Caco-2 (cell line): ENCODE data around the gene FBLN7. TPM values are rescaled to one million over a fixed set of nuclear protein-coding genes. Genes with fewer than 3 reads are reported as not detected.

Experiments
- BruUV-seq: library from RNA; stranded (reverse); fragments of 400-500 nt; replicated peaks from 2 replicates; lab custom pipeline; 2021; lab: Mats Ljungman, UMichigan
- CTCF ChIA-PET: fragments of 300-600 bp; sonication (Branson Sonifier 250); formaldehyde crosslinking; loops from one replicate; lab custom pipeline; 2022; ENCODE audit warnings: antibody characterized with exemption; lab: Charles Lee
- POLR2A ChIA-PET: fragments of 300-600 bp; sonication (Branson Sonifier 250); formaldehyde crosslinking; loops from one replicate; lab custom pipeline; 2022; ENCODE audit warnings: antibody characterized with exemption; lab: Charles Lee
- DNase-seq, 2 experiments: peaks; one replicate each; pipeline versions ENCODE4 v3.0.0 to v3.0.0-alpha.2; 2020 to 2022
- H3K27me3 ChIP-seq: replicated peaks from 2 replicates; pipeline ENCODE4 v1.6.0; 2011; ENCODE audit warnings: low read length; ENCODE audit not compliant: control insufficient read depth, insufficient read depth
- H3K36me3 ChIP-seq: 2 replicates; pipeline ENCODE4 v1.5.1; 2011; ENCODE audit warnings: low read length; ENCODE audit not compliant: control insufficient read depth, insufficient read depth
- H3K4me1 ChIP-seq: fragments of 250-450 bp; sonication (Bioruptor Pico); 2 replicates; pipeline ENCODE4 v1.5.1; 2020; ENCODE audit warnings: mild to moderate bottlenecking
- H3K4me3 ChIP-seq: 2 replicates; pipeline ENCODE4 v1.5.1; 2011; ENCODE audit warnings: low read depth, mild to moderate bottlenecking, control low read depth, low read length
- H3K9me3 ChIP-seq: fragments of 250-450 bp; sonication (Bioruptor Pico); 2 replicates; pipeline ENCODE4 v1.5.1; 2020; ENCODE audit warnings: mild to moderate bottlenecking, moderate library complexity
- H3K27ac Mint-ChIP-seq: one replicate; pipeline ENCODE4 v1.8.0; 2022; ENCODE audit warnings: mixed read lengths; ENCODE audit not compliant: unreplicated experiment
- H3K27me3 Mint-ChIP-seq: one replicate; pipeline ENCODE4 v1.8.0; 2022; ENCODE audit warnings: mixed read lengths; ENCODE audit not compliant: insufficient read depth, unreplicated experiment
- H3K36me3 Mint-ChIP-seq: one replicate; pipeline ENCODE4 v1.8.0; 2022; ENCODE audit warnings: mild to moderate bottlenecking, mixed read lengths; ENCODE audit not compliant: insufficient read depth, unreplicated experiment
- H3K4me1 Mint-ChIP-seq: one replicate; pipeline ENCODE4 v1.8.0; 2022; ENCODE audit warnings: low read depth, mixed read lengths; ENCODE audit not compliant: unreplicated experiment
- H3K4me3 Mint-ChIP-seq: one replicate; pipeline ENCODE4 v1.8.0; 2022; ENCODE audit warnings: mild to moderate bottlenecking, moderate library complexity, mixed read lengths; ENCODE audit not compliant: unreplicated experiment
- H3K9me3 Mint-ChIP-seq: one replicate; pipeline ENCODE4 v1.8.0; 2022; ENCODE audit warnings: mixed read lengths; ENCODE audit not compliant: unreplicated experiment
- CTCF ChIP-seq, 2 experiments: fragments of 200-600 bp in 1 of 2; IDR thresholded peaks; 1 replicate in 1 of 2; 2 replicates in 1 of 2; pipeline versions ENCODE4 v1.5.1 to v1.8.0; 2011 to 2022; ENCODE audit warnings: antibody characterized with exemption in 1 of 2, control low read depth in 1 of 2, inconsistent platforms in 1 of 2, low read depth in 1 of 2, low read length in 1 of 2, mild to moderate bottlenecking in 1 of 2, moderate library complexity in 1 of 2; ENCODE audit not compliant: insufficient read depth in 1 of 2, severe bottlenecking in 1 of 2, unreplicated experiment in 1 of 2
- intact Hi-C: fragments of 100-400 bp; cut with micrococcal nuclease; formaldehyde crosslinking; loops from one replicate; pipeline ENCODE4 v1.10.0; 2022; ENCODE audit not compliant: unreplicated experiment
- total RNA-seq: library from RNA; stranded (reverse); gene quantifications from 2 replicates; pipeline ENCODE4 v1.2.3, GENCODE V29; 2022

FBLN7 gene
- total RNA-seq, 1 experiment from 2014 or later, result 0.59 TPM

GRCh38 chr2:112189001-112189556, 50.9 kb downstream of the FBLN7 start:
- intact Hi-C loops, result no loop called here
- Mint-ChIP-seq H3K36me3 (no peaks in the 10 kb centered on the region), H3K4me3 (no peak overlapping the region), H3K27me3 (peaks cover 2% of the 10 kb centered on the region), H3K4me1 (no peaks in the 10 kb centered on the region), H3K27ac (no peak overlapping the region), H3K9me3 (no peaks in the 10 kb centered on the region)
- BruUV-seq, result no TSS peak
- ChIA-PET CTCF (no interaction called here), POLR2A (no interaction called here)
- no peak for TF ChIP-seq CTCF (IDR thresholded peaks at IDR 0.05; ENCODE audit: insufficient read depth in 1 of 2, low read depth in 1 of 2, low read length in 1 of 2, severe bottlenecking in 1 of 2, unreplicated experiment in 1 of 2)
- Histone ChIP-seq H3K27me3 (no peaks in the 10 kb centered on the region), H3K9me3 (no peaks in the 10 kb centered on the region), H3K4me1 (no peaks in the 10 kb centered on the region), H3K4me3 (no peak overlapping the region), H3K36me3 (no peaks in the 10 kb centered on the region)
- DNase-seq, result no peak

GRCh38 chr2:112194028-112194427, 55.8 kb downstream of the FBLN7 start:
- no peaks in the 10 kb centered on the region for H3K36me3 Mint-ChIP-seq
- Histone ChIP-seq H3K4me1 (no peaks in the 10 kb centered on the region), H3K9me3 (no peaks in the 10 kb centered on the region), H3K4me3 (no peak overlapping the region), H3K36me3 (no peaks in the 10 kb centered on the region), H3K27me3 (no peaks in the 10 kb centered on the region)
- intact Hi-C loops, result no loop called here
- no peaks in the 10 kb centered on the region for H3K9me3 Mint-ChIP-seq
- peaks cover 2% of the 10 kb centered on the region for H3K27me3 Mint-ChIP-seq
- no peaks in the 10 kb centered on the region for H3K4me1 Mint-ChIP-seq
- no peak for DNase-seq
- no TSS peak for BruUV-seq
- no peak overlapping the region for H3K27ac Mint-ChIP-seq
- TF ChIP-seq CTCF (IDR thresholded peaks at IDR 0.05; ENCODE audit: insufficient read depth in 1 of 2, low read depth in 1 of 2, low read length in 1 of 2, severe bottlenecking in 1 of 2, unreplicated experiment in 1 of 2), result no peak
- POLR2A ChIA-PET, result no interaction called here
- H3K4me3 Mint-ChIP-seq, result no peak overlapping the region
- CTCF ChIA-PET, result no interaction called here

GRCh38 chr2:112194482-112194881, 56.3 kb downstream of the FBLN7 start:
- no TSS peak for BruUV-seq
- Histone ChIP-seq H3K4me1 (no peaks in the 10 kb centered on the region), H3K36me3 (no peaks in the 10 kb centered on the region), H3K9me3 (no peaks in the 10 kb centered on the region), H3K27me3 (no peaks in the 10 kb centered on the region), H3K4me3 (no peak overlapping the region)
- Mint-ChIP-seq H3K36me3 (no peaks in the 10 kb centered on the region), H3K27me3 (peaks cover 2% of the 10 kb centered on the region), H3K4me1 (no peaks in the 10 kb centered on the region), H3K4me3 (no peak overlapping the region), H3K9me3 (no peaks in the 10 kb centered on the region), H3K27ac (no peak overlapping the region)
- CTCF ChIA-PET, result no interaction called here
- POLR2A ChIA-PET, result no interaction called here
- intact Hi-C loops, result no loop called here
- TF ChIP-seq CTCF (IDR thresholded peaks at IDR 0.05; ENCODE audit: insufficient read depth in 1 of 2, low read depth in 1 of 2, low read length in 1 of 2, severe bottlenecking in 1 of 2, unreplicated experiment in 1 of 2), result no peak
- no peak for DNase-seq
